ENCODE measurements around the gene TBCK.

GRCh38 chr4:106036848-106037247 lies 279.2 kb downstream of the TBCK start:
- TF ChIP-seq CTCF (conservative IDR thresholded peaks at IDR 0.05; ENCODE audit: low read depth, low read length) (no peak), EZH2 (IDR thresholded peaks at IDR 0.05; ENCODE audit: borderline replicate concordance, low read depth, low read length, poor library complexity, severe bottlenecking) (no peak)

Data from A673 (cell line).